ENCODE data around the gene AKT3. TPM values are rescaled to one million over a fixed set of nuclear protein-coding genes. Genes with fewer than 3 reads are reported as not detected.

AKT3 gene
- total and polyA plus RNA-seq, 2 experiments from 2014 or later: 3.5 to 13.0 TPM

GRCh38 chr1:243851257-243851756, 1.3 kb upstream of the AKT3 start:
- no peaks in the 10 kb centered on the region for H3K9me2 ChIP-seq (replicated peaks; ENCODE audit: insufficient read depth)
- peak overlapping the region; percentile 95 for H3K4me3 ChIP-seq
- H3K79me2 ChIP-seq: peaks cover 5% of the 10 kb centered on the region
- WGBS (ENCODE audit: low lambda C conversion rate, missing lambda C conversion rate): 9% methylated on average over 12 of the region's 12 CpGs
- TF ChIP-seq EZH2phosphoT487 (IDR thresholded peaks at IDR 0.05; ENCODE audit: low read depth, severe bottlenecking, unreplicated experiment) (no peak), EZH2 (IDR thresholded peaks at IDR 0.05; ENCODE audit: borderline replicate concordance) (no peak)
- TF ChIP-seq, protein P1, sequence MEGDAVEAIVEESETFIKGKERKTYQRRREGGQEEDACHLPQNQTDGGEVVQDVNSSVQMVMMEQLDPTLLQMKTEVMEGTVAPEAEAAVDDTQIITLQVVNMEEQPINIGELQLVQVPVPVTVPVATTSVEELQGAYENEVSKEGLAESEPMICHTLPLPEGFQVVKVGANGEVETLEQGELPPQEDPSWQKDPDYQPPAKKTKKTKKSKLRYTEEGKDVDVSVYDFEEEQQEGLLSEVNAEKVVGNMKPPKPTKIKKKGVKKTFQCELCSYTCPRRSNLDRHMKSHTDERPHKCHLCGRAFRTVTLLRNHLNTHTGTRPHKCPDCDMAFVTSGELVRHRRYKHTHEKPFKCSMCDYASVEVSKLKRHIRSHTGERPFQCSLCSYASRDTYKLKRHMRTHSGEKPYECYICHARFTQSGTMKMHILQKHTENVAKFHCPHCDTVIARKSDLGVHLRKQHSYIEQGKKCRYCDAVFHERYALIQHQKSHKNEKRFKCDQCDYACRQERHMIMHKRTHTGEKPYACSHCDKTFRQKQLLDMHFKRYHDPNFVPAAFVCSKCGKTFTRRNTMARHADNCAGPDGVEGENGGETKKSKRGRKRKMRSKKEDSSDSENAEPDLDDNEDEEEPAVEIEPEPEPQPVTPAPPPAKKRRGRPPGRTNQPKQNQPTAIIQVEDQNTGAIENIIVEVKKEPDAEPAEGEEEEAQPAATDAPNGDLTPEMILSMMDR (IDR thresholded peaks at IDR 0.05; ENCODE audit: poor library complexity): no peak
- H3K4me2 ChIP-seq: peak overlapping the region; percentile 95
- peaks cover 6% of the 10 kb centered on the region for H3K4me1 ChIP-seq (ENCODE audit: insufficient read depth)
- H3K9me3 ChIP-seq (ENCODE audit: low read depth): no peaks in the 10 kb centered on the region
- peaks cover under 1% of the 10 kb centered on the region for H4K20me1 ChIP-seq (ENCODE audit: insufficient read depth, poor library complexity, severe bottlenecking)
- H2AFZ ChIP-seq: peak overlapping the region; percentile 92
- peak overlapping the region; percentile 90 for H3K27ac ChIP-seq
- no peak for DNase-seq (ENCODE audit: low spot score)
- no peaks in the 10 kb centered on the region for H3K36me3 ChIP-seq (replicated peaks; ENCODE audit: insufficient read depth, low read depth)
- peaks cover 36% of the 10 kb centered on the region for H3K27me3 ChIP-seq

GRCh38 chr1:243850452-243851256, 611 bp upstream of the AKT3 start:
- H3K9me3 ChIP-seq (ENCODE audit: low read depth): no peaks in the 10 kb centered on the region
- WGBS (ENCODE audit: low lambda C conversion rate, missing lambda C conversion rate): 2% methylated on average over 45 of the region's 92 CpGs
- H3K36me3 ChIP-seq (replicated peaks; ENCODE audit: insufficient read depth, low read depth): no peaks in the 10 kb centered on the region
- TF ChIP-seq, protein P1 (IDR thresholded peaks at IDR 0.05; ENCODE audit: poor library complexity): no peak
- TF ChIP-seq EZH2phosphoT487 (IDR thresholded peaks at IDR 0.05; ENCODE audit: low read depth, severe bottlenecking, unreplicated experiment): no peak
- TF ChIP-seq EZH2 (IDR thresholded peaks at IDR 0.05; ENCODE audit: borderline replicate concordance): no peak
- peaks cover 9% of the 10 kb centered on the region for H3K79me2 ChIP-seq
- H4K20me1 ChIP-seq (ENCODE audit: insufficient read depth, poor library complexity, severe bottlenecking): peaks cover 5% of the 10 kb centered on the region
- H3K4me1 ChIP-seq (ENCODE audit: insufficient read depth): peaks cover 6% of the 10 kb centered on the region
- peak overlapping the region; percentile 95 for H3K4me2 ChIP-seq
- peak overlapping the region; percentile 90 for H3K27ac ChIP-seq
- peak; percentile 80 for DNase-seq (ENCODE audit: low spot score)
- peaks cover 39% of the 10 kb centered on the region for H3K27me3 ChIP-seq
- peak overlapping the region; percentile 95 for H3K4me3 ChIP-seq
- no peaks in the 10 kb centered on the region for H3K9me2 ChIP-seq (replicated peaks; ENCODE audit: insufficient read depth)
- H2AFZ ChIP-seq: peak overlapping the region; percentile 92

- Histone ChIP-seq H4K20me1 (ENCODE audit: insufficient read depth, poor library complexity, severe bottlenecking) (peaks cover 5% of the 10 kb centered on the region), H3K4me3 (peak overlapping the region; percentile 95), H3K4me2 (peak overlapping the region; percentile 95), H3K4me1 (ENCODE audit: insufficient read depth) (peaks cover 6% of the 10 kb centered on the region), H3K36me3 (replicated peaks; ENCODE audit: insufficient read depth, low read depth) (no peaks in the 10 kb centered on the region), H3K9me3 (ENCODE audit: low read depth) (no peaks in the 10 kb centered on the region), H2AFZ (peak overlapping the region; percentile 92), H3K27me3 (peaks cover 36% of the 10 kb centered on the region), H3K9me2 (replicated peaks; ENCODE audit: insufficient read depth) (no peaks in the 10 kb centered on the region), H3K79me2 (peaks cover 10% of the 10 kb centered on the region), H3K27ac (peak overlapping the region; percentile 90)
- DNase-seq (ENCODE audit: low spot score): peak; percentile 42
- WGBS (ENCODE audit: low lambda C conversion rate, missing lambda C conversion rate): 0% methylated on average over 2 of the region's 81 CpGs
- TF ChIP-seq EZH2phosphoT487 (IDR thresholded peaks at IDR 0.05; ENCODE audit: low read depth, severe bottlenecking, unreplicated experiment) (no peak), EZH2 (IDR thresholded peaks at IDR 0.05; ENCODE audit: borderline replicate concordance) (peak; percentile 13)
- TF ChIP-seq, protein P1 (IDR thresholded peaks at IDR 0.05; ENCODE audit: poor library complexity): no peak
Measured at GRCh38 chr1:243849421-243850201, 432 bp downstream of the AKT3 start.
